Tibial nerve (tissue), 3 donors: ENCODE results near the gene TMEM222.

ENCODE experiments used
- CTCF ChIP-seq, 5 experiments: fragments of 200-600 bp in 3 of 5; fragments of 450-650 bp in 2 of 5; sonication (generic) in 3 of 5; IDR thresholded peaks; one replicate each; pipeline ENCODE4 v1.5.1; 2016 to 2019; ENCODE audit warnings: antibody characterized with exemption in 5 of 5, mild to moderate bottlenecking in 3 of 5, moderate library complexity in 2 of 5
- POLR2A ChIP-seq, 2 donors: fragments of 450-650 bp; IDR thresholded peaks; one replicate each; pipeline ENCODE4 v1.6.1; 2017; ENCODE audit warnings: antibody characterized with exemption in 2 of 2, mild to moderate bottlenecking in 2 of 2, moderate library complexity in 2 of 2

- TF ChIP-seq POLR2A (IDR thresholded peaks at IDR 0.05) (no peak), CTCF (IDR thresholded peaks at IDR 0.05) (no peak)
Observed at GRCh38 chr1:27316860-27317259, 5.1 kb upstream of the TMEM222 start.
